Neural crest cell (in vitro differentiated cells): ENCODE data around the gene JPH3. TPM values are rescaled to one million over a fixed set of nuclear protein-coding genes. Genes with fewer than 3 reads are reported as not detected.

ENCODE experiments used
- DNase-seq: peaks from one replicate; pipeline ENCODE4 v3.0.0; 2021; ENCODE audit warnings: low read depth, mixed read lengths, low spot score
- H3K27ac Mint-ChIP-seq: one replicate; pipeline ENCODE4 v1.8.0; 2021; ENCODE audit warnings: mild to moderate bottlenecking, mixed read lengths; ENCODE audit not compliant: unreplicated experiment
- H3K27me3 Mint-ChIP-seq: 2 replicates; pipeline ENCODE4 v1.8.0; 2021; ENCODE audit warnings: low read depth, mild to moderate bottlenecking, mixed read lengths
- H3K36me3 Mint-ChIP-seq: 2 replicates; pipeline ENCODE4 v1.8.0; 2021; ENCODE audit warnings: low read depth, mild to moderate bottlenecking, mixed read lengths
- H3K4me1 Mint-ChIP-seq: 2 replicates; pipeline ENCODE4 v1.8.0; 2021; ENCODE audit warnings: mixed read lengths
- H3K4me3 Mint-ChIP-seq: one replicate; pipeline ENCODE4 v1.8.0; 2021; ENCODE audit warnings: mild to moderate bottlenecking, mixed read lengths
- H3K9me3 Mint-ChIP-seq: 2 replicates; pipeline ENCODE4 v1.8.0; 2021; ENCODE audit warnings: mixed read lengths
- total RNA-seq: library from RNA; stranded (reverse); gene quantifications from 2 replicates; pipeline ENCODE4 v1.2.1, GENCODE V29; 2021
- TF ChIP-seq, protein P1 (sequence below): fragments of 200-600 bp; sonication (generic); conservative IDR thresholded peaks from 2 replicates; pipeline ENCODE4 v1.5.0; 2021; ENCODE audit warnings: antibody characterized with exemption, mild to moderate bottlenecking

JPH3 gene
- total RNA-seq, 1 donor from 2014 or later = 9.1 TPM

DNA sequence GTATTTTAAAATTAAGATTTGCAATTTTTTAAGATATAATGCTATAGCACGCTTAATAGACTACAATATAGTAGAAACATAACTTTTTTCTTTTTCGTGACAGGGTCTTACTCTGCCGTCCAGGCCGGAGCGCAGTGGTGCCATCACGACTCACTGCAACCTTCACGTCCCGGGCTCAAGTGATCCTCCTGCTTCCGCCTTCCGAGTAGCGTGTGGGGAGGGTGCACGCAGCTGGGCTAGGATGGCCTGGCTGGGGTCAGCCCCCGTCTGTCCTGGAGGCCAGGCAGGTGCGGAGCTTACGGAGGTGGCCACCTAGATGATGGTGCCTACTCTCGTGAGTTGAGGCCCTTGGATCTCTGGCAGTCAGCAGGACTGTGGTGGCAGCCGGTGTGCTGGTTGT is 50.1 kb downstream of the JPH3 start:
- Mint-ChIP-seq H3K9me3 (peaks cover 2% of the 10 kb centered on the region), H3K4me3 (no peak overlapping the region), H3K27ac (no peak overlapping the region), H3K36me3 (no peaks in the 10 kb centered on the region), H3K27me3 (peaks cover 2% of the 10 kb centered on the region), H3K4me1 (no peaks in the 10 kb centered on the region)
- no peak for DNase-seq
- TF ChIP-seq, protein P1, sequence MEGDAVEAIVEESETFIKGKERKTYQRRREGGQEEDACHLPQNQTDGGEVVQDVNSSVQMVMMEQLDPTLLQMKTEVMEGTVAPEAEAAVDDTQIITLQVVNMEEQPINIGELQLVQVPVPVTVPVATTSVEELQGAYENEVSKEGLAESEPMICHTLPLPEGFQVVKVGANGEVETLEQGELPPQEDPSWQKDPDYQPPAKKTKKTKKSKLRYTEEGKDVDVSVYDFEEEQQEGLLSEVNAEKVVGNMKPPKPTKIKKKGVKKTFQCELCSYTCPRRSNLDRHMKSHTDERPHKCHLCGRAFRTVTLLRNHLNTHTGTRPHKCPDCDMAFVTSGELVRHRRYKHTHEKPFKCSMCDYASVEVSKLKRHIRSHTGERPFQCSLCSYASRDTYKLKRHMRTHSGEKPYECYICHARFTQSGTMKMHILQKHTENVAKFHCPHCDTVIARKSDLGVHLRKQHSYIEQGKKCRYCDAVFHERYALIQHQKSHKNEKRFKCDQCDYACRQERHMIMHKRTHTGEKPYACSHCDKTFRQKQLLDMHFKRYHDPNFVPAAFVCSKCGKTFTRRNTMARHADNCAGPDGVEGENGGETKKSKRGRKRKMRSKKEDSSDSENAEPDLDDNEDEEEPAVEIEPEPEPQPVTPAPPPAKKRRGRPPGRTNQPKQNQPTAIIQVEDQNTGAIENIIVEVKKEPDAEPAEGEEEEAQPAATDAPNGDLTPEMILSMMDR = no peak

DNA sequence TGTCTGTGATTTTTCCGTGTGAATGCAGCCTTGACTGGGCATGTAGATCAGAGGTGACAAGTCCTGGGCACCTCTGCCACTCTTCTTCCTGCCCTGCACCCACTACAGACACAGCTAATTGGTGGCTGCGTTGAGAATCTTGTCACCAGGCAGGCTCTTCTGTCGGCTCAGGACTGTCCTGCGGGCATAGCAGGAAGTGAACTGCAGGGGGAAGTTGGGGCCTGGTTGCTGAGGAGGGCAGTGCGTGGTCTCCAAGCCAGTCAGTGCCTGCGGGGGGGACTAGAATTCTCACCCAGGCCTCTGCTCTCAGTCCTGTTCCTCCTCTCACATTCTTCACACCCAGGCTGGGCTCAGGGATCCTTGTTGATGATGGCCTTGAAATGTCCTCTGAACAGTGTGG is 50.5 kb downstream of the JPH3 start:
- no peak overlapping the region for H3K4me3 Mint-ChIP-seq
- TF ChIP-seq, protein P1 = no peak
- H3K27ac Mint-ChIP-seq = no peak overlapping the region
- peaks cover 2% of the 10 kb centered on the region for H3K27me3 Mint-ChIP-seq
- H3K36me3 Mint-ChIP-seq = no peaks in the 10 kb centered on the region
- H3K4me1 Mint-ChIP-seq = no peaks in the 10 kb centered on the region
- peaks cover 2% of the 10 kb centered on the region for H3K9me3 Mint-ChIP-seq
- no peak for DNase-seq

DNA sequence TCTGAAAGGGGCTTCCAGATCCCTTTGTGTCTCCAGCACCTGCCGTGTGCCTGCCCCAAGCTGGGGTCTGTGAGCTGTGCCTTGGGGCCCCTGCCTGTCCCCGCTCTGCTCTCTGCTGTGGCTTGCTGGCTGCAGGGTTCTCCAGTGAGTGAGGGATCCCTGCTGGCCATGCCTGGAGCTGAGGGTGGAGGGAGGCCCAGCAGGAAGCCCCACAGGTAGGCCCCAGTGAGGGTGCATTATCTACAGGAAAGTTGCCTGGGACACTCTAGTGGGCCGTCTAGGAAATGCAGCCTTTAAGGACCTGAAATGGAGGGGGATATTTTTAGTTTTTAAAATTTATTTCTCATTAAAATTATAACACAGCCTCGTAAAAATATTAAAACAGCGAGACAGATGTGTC is 50.9 kb downstream of the JPH3 start:
- Mint-ChIP-seq H3K4me3 (no peak overlapping the region), H3K4me1 (no peaks in the 10 kb centered on the region), H3K27me3 (peaks cover 3% of the 10 kb centered on the region), H3K9me3 (peaks cover 2% of the 10 kb centered on the region), H3K27ac (no peak overlapping the region), H3K36me3 (no peaks in the 10 kb centered on the region)
- DNase-seq = no peak
- TF ChIP-seq, protein P1 = peak; percentile 54

DNA sequence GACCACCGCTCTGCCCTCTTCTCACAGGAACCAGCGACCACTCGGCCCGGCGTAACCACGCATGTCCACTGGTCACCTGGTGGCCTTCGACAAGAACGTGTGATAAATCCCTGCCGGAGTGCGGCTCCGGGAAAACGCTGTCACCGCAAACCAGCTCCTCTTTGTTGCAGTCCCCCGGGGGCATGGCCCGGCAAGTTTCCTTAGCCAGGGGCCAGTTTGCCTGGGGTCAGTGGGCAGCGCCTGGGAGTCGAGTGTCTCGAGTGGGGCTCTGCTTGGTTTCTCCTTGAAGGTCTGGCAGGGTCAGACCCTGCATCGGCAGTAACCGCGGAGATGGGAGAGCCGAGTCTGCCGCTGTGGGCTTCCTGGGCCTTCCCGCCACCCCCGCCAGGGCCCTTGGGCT is 52.5 kb downstream of the JPH3 start:
- no peak overlapping the region for H3K27ac Mint-ChIP-seq
- no peak for DNase-seq
- H3K27me3 Mint-ChIP-seq = peaks cover 5% of the 10 kb centered on the region
- peaks cover 2% of the 10 kb centered on the region for H3K9me3 Mint-ChIP-seq
- no peaks in the 10 kb centered on the region for H3K36me3 Mint-ChIP-seq
- no peaks in the 10 kb centered on the region for H3K4me1 Mint-ChIP-seq
- no peak overlapping the region for H3K4me3 Mint-ChIP-seq
- TF ChIP-seq, protein P1 = no peak

DNA sequence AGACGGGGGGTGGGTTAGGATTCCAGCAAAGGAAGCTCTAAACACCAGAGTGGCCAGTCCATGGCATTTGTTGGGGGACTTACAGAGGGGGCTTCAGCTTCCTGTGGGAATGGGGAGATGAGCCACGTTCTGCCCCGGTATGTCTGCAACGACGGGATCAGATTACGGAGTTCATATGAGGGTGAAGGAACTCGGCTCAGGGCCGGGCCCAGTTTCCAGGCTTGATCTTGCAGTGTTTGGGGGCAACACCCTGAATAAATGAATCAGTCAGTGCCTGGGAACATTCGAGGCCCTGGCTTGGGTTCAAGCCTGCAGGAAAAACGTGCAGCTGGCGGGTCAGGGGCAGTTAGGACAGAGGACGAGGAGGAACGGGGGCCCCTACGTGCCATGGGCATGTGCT is 54.0 kb downstream of the JPH3 start:
- Mint-ChIP-seq H3K4me1 (no peaks in the 10 kb centered on the region), H3K27me3 (peaks cover 10% of the 10 kb centered on the region), H3K27ac (no peak overlapping the region), H3K9me3 (peaks cover 2% of the 10 kb centered on the region), H3K4me3 (no peak overlapping the region), H3K36me3 (no peaks in the 10 kb centered on the region)
- TF ChIP-seq, protein P1 = no peak
- no peak for DNase-seq
